ENCODE data around the gene MYO15B. TPM values are rescaled to one million over a fixed set of nuclear protein-coding genes. Genes with fewer than 3 reads are reported as not detected.

MYO15B gene
- total and polyA plus RNA-seq, 2 of the 13 experiments (the other 11 are each of a cell fraction or from before 2014, with no cell fraction given) = 2.8 to 8.1 TPM

- H3K27me3 ChIP-seq (ENCODE audit: control insufficient read depth in 1 of 2, insufficient read depth in 2 of 2, low read length in 2 of 2) = peaks cover 2 to 11% of the 10 kb centered on the region in 2 experiments; a peak in 2 of 5 replicates
- intact Hi-C loops (cut with micrococcal nuclease; ENCODE audit: unreplicated experiment) = no loop called here
- peak; percentile 21; the same call in 1 of the 2 replicates for TF ChIP-seq ZNF768 (CRISPR knock-in tag; IDR thresholded peaks at IDR 0.05)
- no peak for TF ChIP-seq JUND (CRISPR knock-in tag; IDR thresholded peaks at IDR 0.05)
- TF ChIP-seq ZNF615 (CRISPR knock-in tag; IDR thresholded peaks at IDR 0.05; ENCODE audit: borderline replicate concordance) = no peak
- TF ChIP-seq HOXA3 (CRISPR knock-in tag; IDR thresholded peaks at IDR 0.05) = no peak
- no peaks in the 10 kb centered on the region for H3K36me3 ChIP-seq (replicated peaks in 1 of 2; ENCODE audit: control insufficient read depth in 1 of 2, insufficient read depth in 2 of 2, low read length in 2 of 2)
- CTCF ChIA-PET (ENCODE audit: low intra/inter-chr PET ratio, low total read pairs) = no interaction called here
- no peak overlapping the region for H3K4me3 ChIP-seq (replicated peaks in 1 of 3; ENCODE audit: insufficient read depth in 1 of 3, low read depth in 2 of 3, low read length in 3 of 3)
- H3K27ac ChIP-seq (ENCODE audit: extremely low read length, insufficient read depth, low read length) = no peak overlapping the region
- POLR2A ChIA-PET = interaction anchor here (0.6 kb wide), 1 partner anchor 246 kb away, joined by 3 read pairs; no protein-coding TSS in a partner anchor
- peaks cover 32% of the 10 kb centered on the region for H3K4me1 ChIP-seq (ENCODE audit: insufficient read depth, low read length)
- H4K20me1 ChIP-seq (ENCODE audit: insufficient read depth, low read length) = no peaks in the 10 kb centered on the region
- BruUV-seq (replicated peaks) = no TSS peak
- ATAC-seq (no peak), FAIRE-seq (no peak), DNase-seq (ENCODE audit: low spot score) (no peak)
- H3K79me2 ChIP-seq (ENCODE audit: insufficient read depth, low read length) = no peaks in the 10 kb centered on the region
- no peak overlapping the region for H3K4me2 ChIP-seq (ENCODE audit: low read depth, low read length)
- WGBS (ENCODE audit: low lambda C conversion rate) = 49% methylated on average over 4 of the region's 16 CpGs
- in situ Hi-C loops (cut with HindIII; ENCODE audit: extremely low pct_ligation_motif_present, low pct_unique_long_range_greater_than_20kb) = no loop called here
- H3K9me3 ChIP-seq (ENCODE audit: low read length) = no peaks in the 10 kb centered on the region
- H3K9ac ChIP-seq (ENCODE audit: insufficient read depth, low read depth, low read length) = no peak overlapping the region
- H2AFZ ChIP-seq (ENCODE audit: low read length) = no peak overlapping the region
These were observed 18.2 kb downstream of the MYO15B start for GRCh38 chr17:75605790-75606189.

GRCh38 chr17:75607086-75607485 is 19.5 kb downstream of the MYO15B start:
- FAIRE-seq (no peak), ATAC-seq (no peak), DNase-seq (ENCODE audit: low spot score) (no peak)
- H3K27me3 ChIP-seq (ENCODE audit: control insufficient read depth in 1 of 2, insufficient read depth in 2 of 2, low read length in 2 of 2) = peaks cover 0 to 11% of the 10 kb centered on the region in 2 experiments; a peak in 3 of 5 replicates
- H3K4me3 ChIP-seq (replicated peaks in 1 of 3; ENCODE audit: insufficient read depth in 1 of 3, low read depth in 2 of 3, low read length in 3 of 3) = no peak overlapping the region
- H3K9me3 ChIP-seq (ENCODE audit: low read length) = no peaks in the 10 kb centered on the region
- peaks cover 30% of the 10 kb centered on the region for H3K4me1 ChIP-seq (ENCODE audit: insufficient read depth, low read length)
- no peak overlapping the region for H3K9ac ChIP-seq (ENCODE audit: insufficient read depth, low read depth, low read length)
- no peaks in the 10 kb centered on the region for H4K20me1 ChIP-seq (ENCODE audit: insufficient read depth, low read length)
- WGBS (ENCODE audit: low lambda C conversion rate) = 35% methylated on average over 5 of the region's 5 CpGs
- no peak overlapping the region for H3K27ac ChIP-seq (ENCODE audit: extremely low read length, insufficient read depth, low read length)
- H2AFZ ChIP-seq (ENCODE audit: low read length) = no peak overlapping the region
- no peaks in the 10 kb centered on the region for H3K36me3 ChIP-seq (replicated peaks in 1 of 2; ENCODE audit: control insufficient read depth in 1 of 2, insufficient read depth in 2 of 2, low read length in 2 of 2)
- in situ Hi-C loops (cut with HindIII; ENCODE audit: extremely low pct_ligation_motif_present, low pct_unique_long_range_greater_than_20kb) = no loop called here
- no peaks in the 10 kb centered on the region for H3K79me2 ChIP-seq (ENCODE audit: insufficient read depth, low read length)
- BruUV-seq (replicated peaks) = no TSS peak
- intact Hi-C loops (cut with micrococcal nuclease; ENCODE audit: unreplicated experiment) = no loop called here
- no peak overlapping the region for H3K4me2 ChIP-seq (ENCODE audit: low read depth, low read length)
- ChIA-PET CTCF (ENCODE audit: low intra/inter-chr PET ratio, low total read pairs) (no interaction called here), POLR2A (no interaction called here)
- no peak for TF ChIP-seq NFYB (CRISPR knock-in tag; IDR thresholded peaks at IDR 0.05)
- no peak for TF ChIP-seq ZNF768 (CRISPR knock-in tag; IDR thresholded peaks at IDR 0.05)
- TF ChIP-seq, protein P1, sequence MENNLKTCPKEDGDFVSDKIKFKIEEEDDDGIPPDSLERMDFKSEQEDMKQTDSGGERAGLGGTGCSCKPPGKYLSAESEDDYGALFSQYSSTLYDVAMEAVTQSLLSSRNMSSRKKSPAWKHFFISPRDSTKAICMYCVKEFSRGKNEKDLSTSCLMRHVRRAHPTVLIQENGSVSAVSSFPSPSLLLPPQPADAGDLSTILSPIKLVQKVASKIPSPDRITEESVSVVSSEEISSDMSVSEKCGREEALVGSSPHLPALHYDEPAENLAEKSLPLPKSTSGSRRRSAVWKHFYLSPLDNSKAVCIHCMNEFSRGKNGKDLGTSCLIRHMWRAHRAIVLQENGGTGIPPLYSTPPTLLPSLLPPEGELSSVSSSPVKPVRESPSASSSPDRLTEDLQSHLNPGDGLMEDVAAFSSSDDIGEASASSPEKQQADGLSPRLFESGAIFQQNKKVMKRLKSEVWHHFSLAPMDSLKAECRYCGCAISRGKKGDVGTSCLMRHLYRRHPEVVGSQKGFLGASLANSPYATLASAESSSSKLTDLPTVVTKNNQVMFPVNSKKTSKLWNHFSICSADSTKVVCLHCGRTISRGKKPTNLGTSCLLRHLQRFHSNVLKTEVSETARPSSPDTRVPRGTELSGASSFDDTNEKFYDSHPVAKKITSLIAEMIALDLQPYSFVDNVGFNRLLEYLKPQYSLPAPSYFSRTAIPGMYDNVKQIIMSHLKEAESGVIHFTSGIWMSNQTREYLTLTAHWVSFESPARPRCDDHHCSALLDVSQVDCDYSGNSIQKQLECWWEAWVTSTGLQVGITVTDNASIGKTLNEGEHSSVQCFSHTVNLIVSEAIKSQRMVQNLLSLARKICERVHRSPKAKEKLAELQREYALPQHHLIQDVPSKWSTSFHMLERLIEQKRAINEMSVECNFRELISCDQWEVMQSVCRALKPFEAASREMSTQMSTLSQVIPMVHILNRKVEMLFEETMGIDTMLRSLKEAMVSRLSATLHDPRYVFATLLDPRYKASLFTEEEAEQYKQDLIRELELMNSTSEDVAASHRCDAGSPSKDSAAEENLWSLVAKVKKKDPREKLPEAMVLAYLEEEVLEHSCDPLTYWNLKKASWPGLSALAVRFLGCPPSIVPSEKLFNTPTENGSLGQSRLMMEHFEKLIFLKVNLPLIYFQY (CRISPR knock-in tag; IDR thresholded peaks at IDR 0.05; ENCODE audit: borderline replicate concordance) = no peak
- TF ChIP-seq ATF4 (CRISPR knock-in tag; IDR thresholded peaks at IDR 0.05) = no peak
- TF ChIP-seq MED1 (CRISPR knock-in tag; IDR thresholded peaks at IDR 0.05) = no peak
- no peak for TF ChIP-seq HDAC2 (CRISPR knock-in tag; IDR thresholded peaks at IDR 0.05)
- TF ChIP-seq ZNF552 (CRISPR knock-in tag; IDR thresholded peaks at IDR 0.05; ENCODE audit: borderline replicate concordance) = no peak
- TF ChIP-seq GFI1 (CRISPR knock-in tag; IDR thresholded peaks at IDR 0.05; ENCODE audit: borderline replicate concordance) = no peak
- no peak for TF ChIP-seq ZNF292 (CRISPR knock-in tag; IDR thresholded peaks at IDR 0.05; ENCODE audit: borderline replicate concordance, low read depth)
- no peak for TF ChIP-seq ZNF276 (CRISPR knock-in tag; IDR thresholded peaks at IDR 0.05; ENCODE audit: low read depth)

All from HepG2 (cell line).